Iris pigment epithelial cell (primary cell): ENCODE data around the gene RALGDS.
A peak's percentile ranks its signal among the peaks of the same experiment; 100 is the strongest.
"Not testable (repeated sequence)": the region's sequence is repeated elsewhere in the genome, so short reads cannot be mapped to it uniquely, and the experiment has no call there.

ENCODE experiments used
- DNase-seq: peaks from one replicate; pipeline ENCODE4 v3.0.0-alpha.2; 2011; ENCODE audit warnings: low read depth

RALGDS gene

GRCh38 chr9:133106511-133107244, 14.4 kb downstream of the RALGDS start:
- no peak for DNase-seq

- no peak for DNase-seq
Measured at GRCh38 chr9:133105461-133105770, 15.6 kb downstream of the RALGDS start.

- no peak for DNase-seq
Measured at GRCh38 chr9:133104718-133105460, 16.2 kb downstream of the RALGDS start.

- DNase-seq: no peak
Measured at GRCh38 chr9:133103987-133104505, 17.0 kb downstream of the RALGDS start.

- peak; percentile 16 for DNase-seq
Measured at GRCh38 chr9:133103183-133103986, 17.7 kb downstream of the RALGDS start.

- no peak for DNase-seq
Measured at GRCh38 chr9:133102190-133103021, 18.6 kb downstream of the RALGDS start.

GRCh38 chr9:133101356-133102189, 19.5 kb downstream of the RALGDS start:
- DNase-seq: no peak

- DNase-seq: no peak
Measured at GRCh38 chr9:133100506-133101355, 20.3 kb downstream of the RALGDS start.

GRCh38 chr9:133099726-133100505, 21.1 kb downstream of the RALGDS start:
- DNase-seq: no peak

GRCh38 chr9:133098871-133099270, 22.2 kb downstream of the RALGDS start:
- no peak for DNase-seq

GRCh38 chr9:133098104-133098754, 22.8 kb downstream of the RALGDS start:
- no peak for DNase-seq

- no peak for DNase-seq
Measured at GRCh38 chr9:133094842-133095393, 26.1 kb downstream of the RALGDS start.

GRCh38 chr9:133094351-133094750, 26.7 kb downstream of the RALGDS start:
- not testable (repeated sequence) for DNase-seq

GRCh38 chr9:133090752-133091385, 30.2 kb downstream of the RALGDS start:
- DNase-seq: no peak

GRCh38 chr9:133090187-133090586, 30.9 kb downstream of the RALGDS start:
- DNase-seq: no peak

- no peak for DNase-seq
Measured at GRCh38 chr9:133089271-133089671, 31.8 kb downstream of the RALGDS start.

- DNase-seq: no peak
Measured at GRCh38 chr9:133088756-133089155, 32.3 kb downstream of the RALGDS start.
